Endometrial microvascular endothelial cells (primary cell): ENCODE results near the gene PCK2. TPM values are rescaled to one million over a fixed set of nuclear protein-coding genes. Genes with fewer than 3 reads are reported as not detected.

Source experiments
- in situ Hi-C: cut with HindIII; loops from 2 replicates; pipeline ENCODE4 v1.10.0; 2017; ENCODE audit warnings: low sequenced_read_pairs, low pct_unique_long_range_greater_than_20kb; ENCODE audit errors: inconsistent ontology term
- total RNA-seq: library from RNA; depleted of rRNA; stranded (reverse); fragments of >200 nt; gene quantifications from one replicate; pipeline ENCODE4 v1.2.3, GENCODE V29; 2015; ENCODE audit errors: inconsistent ontology term

Gene PCK2
- total RNA-seq, 1 donor from 2014 or later, result 15.8 TPM

DNA sequence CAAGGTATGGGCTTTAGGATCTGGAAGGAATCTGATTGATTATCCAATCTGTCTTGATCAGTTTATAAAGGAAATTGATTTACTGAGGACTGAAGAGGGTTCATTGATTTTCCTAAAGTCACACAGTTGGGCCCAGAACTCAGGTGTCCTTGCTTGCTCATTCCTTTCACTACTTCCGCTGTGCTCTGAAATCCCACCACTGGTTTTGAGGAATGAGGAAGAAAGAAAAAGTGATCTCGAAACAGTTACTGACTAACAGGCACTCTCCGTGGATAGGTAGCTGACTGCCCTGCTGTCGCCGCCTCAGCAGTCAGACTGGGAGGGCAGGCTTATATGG lies 36.2 kb downstream of the PCK2 start, which contains the start of gene FITM1:
Gene FITM1, plus strand, starts transcription at position 280 of the 337 bp plus-strand sequence. CDS start 905 bp downstream, outside the sequence.
- in situ Hi-C loops, result no loop called here

- in situ Hi-C loops, result no loop called here
Measured at GRCh38 chr14:24130717-24131548, 36.8 kb downstream of the PCK2 start.

GRCh38 chr14:24131549-24131966 lies 37.4 kb downstream of the PCK2 start:
- in situ Hi-C loops, result no loop called here

GRCh38 chr14:24132061-24132685 lies 38.1 kb downstream of the PCK2 start:
- in situ Hi-C loops, result no loop called here

- in situ Hi-C loops, result no loop called here
Measured at GRCh38 chr14:24132976-24133375, 38.9 kb downstream of the PCK2 start.

DNA sequence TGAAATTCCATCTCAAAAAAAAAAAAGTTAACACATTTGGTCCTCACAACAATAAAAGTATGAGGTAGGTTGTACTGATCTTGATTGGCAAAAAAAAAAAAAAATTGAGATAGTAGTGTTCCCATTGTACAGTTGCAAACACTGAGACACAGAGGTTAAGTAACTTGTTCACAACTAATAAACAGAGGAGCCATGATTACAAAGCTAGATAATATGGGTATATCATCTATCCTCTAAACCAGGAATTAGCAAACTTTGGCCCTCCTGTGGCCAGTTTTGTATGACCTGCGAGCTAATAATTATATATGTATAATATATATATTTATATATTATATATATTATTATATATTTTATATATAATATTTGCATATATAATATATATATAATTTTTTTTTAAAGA lies 39.6 kb downstream of the PCK2 start:
- in situ Hi-C loops, result no loop called here

DNA sequence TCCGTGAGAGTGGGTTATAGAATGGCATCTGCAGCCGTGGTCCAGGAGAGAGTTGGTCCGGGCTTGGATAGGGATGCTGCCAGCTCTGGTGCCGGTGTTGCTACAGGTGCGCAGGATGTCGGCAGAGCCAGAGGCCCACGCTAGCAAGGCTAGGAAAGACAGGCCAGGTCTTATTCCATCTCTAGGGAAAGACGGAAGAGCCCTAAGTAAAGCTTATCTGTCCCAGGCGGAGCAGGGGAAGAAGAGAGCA lies 41.4 kb downstream of the PCK2 start:
- in situ Hi-C loops, result no loop called here

GRCh38 chr14:24135834-24136683 lies 41.9 kb downstream of the PCK2 start, which contains the start of gene PSME1:
PSME1 (plus strand) TSS chr14:24136194; CDS start chr14:24136263, 69 bp downstream.
- in situ Hi-C loops, result no loop called here

GRCh38 chr14:24136684-24137528 lies 42.8 kb downstream of the PCK2 start:
- in situ Hi-C loops, result no loop called here

- in situ Hi-C loops, result no loop called here
Measured at GRCh38 chr14:24137529-24138395, 43.7 kb downstream of the PCK2 start.

DNA sequence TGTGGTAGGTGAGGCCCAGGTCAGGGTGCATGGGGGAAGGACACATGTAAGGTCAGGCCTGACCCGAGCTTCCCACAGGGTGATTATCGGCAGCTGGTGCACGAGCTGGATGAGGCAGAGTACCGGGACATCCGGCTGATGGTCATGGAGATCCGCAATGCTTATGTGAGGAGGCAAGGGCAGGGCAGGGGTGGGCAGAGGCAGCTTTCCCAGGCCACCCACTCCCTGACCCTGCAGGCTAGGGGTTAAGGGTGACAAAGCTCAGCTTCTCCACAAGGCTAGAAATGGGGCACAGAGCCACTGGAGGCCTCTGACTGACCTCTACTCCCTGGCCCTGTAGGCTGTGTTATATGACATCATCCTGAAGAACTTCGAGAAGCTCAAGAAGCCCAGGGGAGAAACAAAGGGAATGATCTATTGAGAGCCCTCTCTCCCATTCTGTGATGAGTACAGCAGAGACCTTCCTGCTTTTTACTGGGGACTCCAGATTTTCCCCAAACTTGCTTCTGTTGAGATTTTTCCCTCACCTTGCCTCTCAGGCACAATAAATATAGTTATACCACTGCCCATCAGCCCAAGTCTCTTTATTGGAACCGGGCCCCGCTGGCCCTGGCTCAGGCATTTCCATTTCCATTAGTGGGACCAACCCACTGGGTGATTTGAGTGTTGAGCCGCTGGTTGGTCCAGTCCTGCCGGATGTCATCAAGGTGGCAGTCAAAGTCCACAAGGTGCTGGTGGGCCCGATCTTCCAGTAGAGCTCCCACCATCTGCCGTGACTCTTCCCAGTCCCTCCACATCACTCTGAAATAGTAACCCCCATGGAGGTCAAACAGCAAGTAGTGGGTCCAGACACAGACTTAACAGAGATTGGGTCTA lies 44.5 kb downstream of the PCK2 start:
- in situ Hi-C loops, result no loop called here

DNA sequence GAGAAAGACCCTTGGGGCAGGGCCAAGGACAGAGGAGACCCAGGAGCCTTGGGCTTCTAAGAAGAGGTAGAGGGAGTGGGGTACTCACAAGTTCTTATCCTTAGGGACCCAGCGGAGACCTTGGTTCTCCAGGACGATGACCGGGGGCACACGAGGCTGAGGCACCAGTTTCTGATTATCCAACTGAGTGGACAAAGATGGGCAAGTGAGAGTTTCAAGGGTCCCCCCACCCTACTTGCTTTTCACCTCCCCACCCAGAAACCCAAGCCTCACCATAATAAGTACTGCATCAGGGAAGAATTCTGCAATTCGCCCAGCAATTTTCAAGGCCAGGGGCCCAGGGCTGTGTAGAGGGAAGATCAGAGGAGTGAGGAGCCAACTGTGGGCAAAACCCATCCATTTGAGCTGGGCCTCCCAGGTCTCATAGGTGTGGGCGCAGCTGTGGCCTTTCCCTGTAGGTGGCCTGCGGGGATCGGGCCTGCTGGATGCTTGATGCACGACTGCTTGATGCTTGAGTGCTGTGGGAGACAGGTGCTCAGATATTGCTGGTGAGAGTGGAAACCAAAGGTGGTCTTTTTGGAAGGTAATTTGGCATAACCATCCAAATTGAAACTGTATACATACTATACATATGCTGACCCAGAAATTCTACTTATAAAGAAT lies 45.3 kb downstream of the PCK2 start:
- in situ Hi-C loops, result no loop called here

- in situ Hi-C loops, result no loop called here
Measured at GRCh38 chr14:24141097-24141880, 47.2 kb downstream of the PCK2 start, which contains the start of gene EMC9. EMC9 (minus strand) TSS chr14:24141591; CDS start chr14:24141304, 287 bp downstream.

GRCh38 chr14:24143511-24143910 lies 49.4 kb downstream of the PCK2 start:
- in situ Hi-C loops, result no loop called here

DNA sequence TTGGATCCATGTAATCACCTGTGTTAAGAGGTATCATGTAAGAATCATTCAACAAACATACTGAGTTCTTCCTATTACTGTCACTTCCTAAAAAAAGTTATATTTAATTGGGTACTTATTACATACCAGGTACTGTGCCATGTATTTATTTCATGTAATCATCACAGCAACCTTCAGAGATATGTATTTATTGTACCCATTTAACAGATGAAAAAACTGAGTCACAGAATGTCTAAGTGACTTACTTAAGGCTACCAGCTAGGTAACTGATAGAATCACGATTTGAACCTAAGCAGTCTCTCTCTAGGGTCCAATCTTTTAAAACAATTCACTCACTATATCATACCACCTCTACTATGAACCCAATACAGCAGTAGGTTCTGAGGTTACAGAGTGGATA lies 50.3 kb downstream of the PCK2 start:
- in situ Hi-C loops, result no loop called here

- in situ Hi-C loops, result no loop called here
Measured at GRCh38 chr14:24145219-24145618, 51.1 kb downstream of the PCK2 start.
